GM12875 (cell line): ENCODE results near the gene GMPPB.
"Not testable (repeated sequence)": the region's sequence is repeated elsewhere in the genome, so short reads cannot be mapped to it uniquely, and the experiment has no call there.

Source experiments
- H3K4me3 ChIP-seq: one replicate; pipeline ENCODE4 v1.5.1; 2011; ENCODE audit warnings: low read depth, low read length, control low read depth
- TF ChIP-seq, protein P1 (sequence below): IDR thresholded peaks from 2 replicates; pipeline ENCODE4 v1.5.1; 2011; ENCODE audit warnings: low read depth, mild to moderate bottlenecking, control low read depth, inconsistent platforms, low read length, moderate library complexity, borderline replicate concordance; ENCODE audit not compliant: insufficient read depth

Gene GMPPB

DNA sequence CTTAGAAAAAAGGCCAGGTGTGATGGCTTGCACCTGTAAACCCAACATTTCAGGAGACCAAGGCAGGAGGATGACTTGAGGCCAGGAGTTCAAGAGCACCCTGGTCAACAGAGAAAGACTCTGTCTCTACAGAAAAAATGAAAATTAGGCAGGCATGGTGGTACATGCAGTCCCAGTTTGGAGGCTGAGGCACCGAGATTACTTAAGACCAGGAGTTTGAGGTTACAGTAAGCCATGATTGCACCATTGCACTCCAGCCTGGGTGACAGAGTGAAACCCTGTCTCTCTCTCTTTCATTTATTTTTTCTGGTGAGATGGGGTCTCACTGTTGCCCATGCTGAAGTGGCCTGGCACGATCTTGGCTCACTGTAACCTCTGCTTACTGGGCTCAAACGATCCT is 37.9 kb upstream of the GMPPB start:
- H3K4me3 ChIP-seq: no peak overlapping the region
- TF ChIP-seq, protein P1, sequence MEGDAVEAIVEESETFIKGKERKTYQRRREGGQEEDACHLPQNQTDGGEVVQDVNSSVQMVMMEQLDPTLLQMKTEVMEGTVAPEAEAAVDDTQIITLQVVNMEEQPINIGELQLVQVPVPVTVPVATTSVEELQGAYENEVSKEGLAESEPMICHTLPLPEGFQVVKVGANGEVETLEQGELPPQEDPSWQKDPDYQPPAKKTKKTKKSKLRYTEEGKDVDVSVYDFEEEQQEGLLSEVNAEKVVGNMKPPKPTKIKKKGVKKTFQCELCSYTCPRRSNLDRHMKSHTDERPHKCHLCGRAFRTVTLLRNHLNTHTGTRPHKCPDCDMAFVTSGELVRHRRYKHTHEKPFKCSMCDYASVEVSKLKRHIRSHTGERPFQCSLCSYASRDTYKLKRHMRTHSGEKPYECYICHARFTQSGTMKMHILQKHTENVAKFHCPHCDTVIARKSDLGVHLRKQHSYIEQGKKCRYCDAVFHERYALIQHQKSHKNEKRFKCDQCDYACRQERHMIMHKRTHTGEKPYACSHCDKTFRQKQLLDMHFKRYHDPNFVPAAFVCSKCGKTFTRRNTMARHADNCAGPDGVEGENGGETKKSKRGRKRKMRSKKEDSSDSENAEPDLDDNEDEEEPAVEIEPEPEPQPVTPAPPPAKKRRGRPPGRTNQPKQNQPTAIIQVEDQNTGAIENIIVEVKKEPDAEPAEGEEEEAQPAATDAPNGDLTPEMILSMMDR: no peak

DNA sequence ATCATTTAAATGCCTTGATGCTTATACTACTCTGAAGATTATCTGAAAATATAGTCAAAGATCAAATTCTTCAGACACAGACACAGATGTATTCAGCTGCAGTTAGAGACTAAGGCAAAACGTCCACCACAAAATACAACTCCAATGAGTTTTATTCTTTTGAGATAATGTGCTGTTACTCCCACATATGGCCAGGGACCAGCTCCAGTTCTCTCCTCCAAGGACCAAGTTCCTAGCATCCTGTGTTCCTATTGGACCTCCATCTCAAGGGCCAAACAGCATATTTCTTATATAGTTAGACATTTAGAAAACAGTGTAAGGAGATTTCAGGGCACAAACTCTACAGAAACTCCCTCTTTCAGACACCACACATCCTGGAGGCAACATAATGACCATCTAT is 35.5 kb upstream of the GMPPB start:
- TF ChIP-seq, protein P1: no peak
- H3K4me3 ChIP-seq: no peak overlapping the region

DNA sequence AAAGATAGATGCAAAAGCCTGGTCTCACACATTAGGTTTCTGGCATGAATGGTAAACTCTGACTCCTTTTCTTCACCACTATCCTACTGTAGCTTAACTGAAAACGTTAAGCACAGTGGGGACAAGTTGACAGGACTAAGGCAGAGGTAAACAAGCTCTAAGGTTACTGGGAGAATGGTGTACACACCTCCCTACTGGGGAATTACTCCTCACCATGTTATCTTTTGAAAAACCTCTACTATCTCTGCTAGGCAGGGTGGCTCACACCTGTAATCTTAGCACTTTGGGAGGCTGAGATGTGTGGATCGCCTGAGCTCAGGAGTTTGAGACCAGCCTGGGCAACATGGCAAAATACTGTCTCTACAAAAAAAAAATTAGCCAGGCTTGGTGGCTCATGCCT is 33.4 kb upstream of the GMPPB start:
- H3K4me3 ChIP-seq: no peak overlapping the region
- TF ChIP-seq, protein P1: no peak

DNA sequence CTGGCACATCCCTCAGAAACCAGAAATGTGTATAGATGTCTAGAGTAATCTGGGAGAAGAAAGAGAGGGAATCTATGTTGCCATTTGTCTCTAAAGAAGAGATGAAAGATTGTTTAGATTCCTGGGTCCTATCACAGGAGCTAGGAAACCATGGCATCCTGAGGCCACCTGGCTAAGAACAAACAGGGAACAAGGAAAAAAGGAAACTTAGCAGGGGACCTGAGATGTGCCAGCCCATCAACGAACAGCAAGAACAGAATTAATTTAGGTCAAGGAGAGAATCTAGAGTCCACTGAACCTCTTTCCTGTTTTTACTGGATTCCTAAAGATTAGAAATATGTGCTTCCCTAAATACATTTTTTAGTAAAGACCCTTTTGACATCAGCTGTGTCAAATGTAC is 32.3 kb upstream of the GMPPB start:
- H3K4me3 ChIP-seq: no peak overlapping the region
- TF ChIP-seq, protein P1: no peak

DNA sequence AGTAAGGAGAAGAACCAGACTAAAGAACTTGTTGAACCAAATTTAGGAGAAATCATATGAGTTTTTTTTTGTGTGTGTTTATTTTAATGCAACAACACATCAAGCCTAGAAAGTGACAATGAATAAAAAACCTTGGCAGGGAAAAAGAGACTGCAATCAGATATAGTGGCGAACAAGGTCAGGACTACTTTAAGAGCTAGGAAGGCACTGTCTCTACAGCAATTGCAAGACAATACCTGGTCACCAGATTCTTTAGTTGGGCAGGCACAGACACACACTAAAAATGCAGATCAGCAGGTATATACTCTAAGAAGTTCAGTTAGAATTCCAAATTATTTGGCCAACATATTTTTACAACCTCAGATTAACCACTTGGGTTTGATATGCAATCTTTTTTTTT is 30.8 kb upstream of the GMPPB start:
- no peak overlapping the region for H3K4me3 ChIP-seq
- TF ChIP-seq, protein P1: no peak

DNA sequence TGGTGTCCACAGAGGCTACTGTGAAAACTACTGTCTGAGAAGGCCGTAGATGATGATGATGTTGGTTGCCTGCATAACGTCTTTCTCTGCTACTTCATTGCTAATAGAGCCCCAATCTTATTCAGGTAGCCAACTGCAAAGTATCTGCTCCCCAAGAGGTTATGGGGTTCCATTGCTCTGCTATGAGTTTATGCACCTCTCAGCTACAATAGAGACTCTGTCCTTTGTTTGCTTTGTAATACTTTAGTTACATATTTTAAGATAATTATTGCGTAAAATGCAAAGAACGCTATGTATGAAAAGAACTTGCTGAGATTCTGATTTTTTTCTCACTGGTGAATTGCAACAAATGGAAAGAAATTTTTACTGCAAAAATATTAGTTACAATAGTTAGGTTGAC is 27.8 kb upstream of the GMPPB start:
- TF ChIP-seq, protein P1: no peak
- H3K4me3 ChIP-seq: no peak overlapping the region

DNA sequence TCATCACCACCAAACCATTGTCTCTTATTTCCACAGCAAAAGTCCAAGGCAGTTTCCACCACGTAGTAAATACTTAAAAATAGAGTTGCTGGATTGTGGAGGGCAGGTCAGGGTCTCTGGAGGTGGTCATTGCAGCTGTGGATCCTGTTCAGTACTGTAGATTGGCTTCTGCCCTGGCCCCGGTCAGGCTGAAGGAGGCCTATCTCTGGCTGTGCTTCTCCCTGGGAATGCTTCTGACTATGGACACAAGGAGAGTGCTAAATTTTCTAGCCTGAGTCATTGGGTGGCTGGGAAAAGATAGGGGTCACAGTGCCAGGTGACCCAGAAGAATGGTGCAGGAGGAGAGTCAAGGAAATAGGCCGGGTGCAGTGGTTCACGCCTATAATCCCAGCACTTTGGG is 26.3 kb upstream of the GMPPB start:
- TF ChIP-seq, protein P1: no peak
- no peak overlapping the region for H3K4me3 ChIP-seq

DNA sequence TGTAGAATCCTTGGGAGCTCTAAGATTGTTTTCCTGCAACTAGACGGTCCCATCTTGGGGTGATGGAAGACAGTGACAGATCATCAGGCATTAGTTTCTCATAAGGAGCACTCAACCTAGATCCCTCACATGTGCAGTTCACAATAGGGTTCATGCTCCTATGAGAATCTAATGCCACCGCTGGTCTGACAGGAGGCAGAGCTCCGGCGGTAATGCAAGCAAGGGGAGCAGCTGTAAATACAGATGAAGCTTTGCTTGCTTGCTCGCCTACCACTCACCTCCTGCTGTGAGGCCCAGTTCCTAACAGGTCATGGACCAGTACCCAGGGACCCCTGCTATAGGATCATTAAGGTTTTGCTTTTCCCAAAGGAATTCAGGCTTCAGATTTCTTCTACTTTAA is 25.1 kb upstream of the GMPPB start:
- not testable (repeated sequence) for H3K4me3 ChIP-seq
